Neural progenitor cell (in vitro differentiated cells): ENCODE data around the gene GNB2. TPM values are rescaled to one million over a fixed set of nuclear protein-coding genes. Genes with fewer than 3 reads are reported as not detected.

Experiments used
- DNase-seq: peaks from one replicate; pipeline ENCODE4 v3.0.0-alpha.2; 2016; ENCODE audit warnings: low spot score
- H2AFZ ChIP-seq: fragments of 200-600 bp; sonication (generic); replicated peaks from 2 replicates; pipeline ENCODE4 v1.6.1; 2016; ENCODE audit warnings: antibody characterized with exemption
- H3F3A ChIP-seq: fragments of 200-600 bp; sonication (generic); 2 replicates; pipeline ENCODE4 v1.6.1; 2016; ENCODE audit warnings: antibody characterized with exemption, low read depth
- H3K27ac ChIP-seq: fragments of 200-600 bp; sonication (generic); 2 replicates; pipeline ENCODE4 v1.5.1; 2016; ENCODE audit warnings: mild to moderate bottlenecking
- H3K27me3 ChIP-seq: fragments of 200-600 bp; sonication (generic); 2 replicates; pipeline ENCODE4 v1.6.1; 2016; ENCODE audit warnings: mild to moderate bottlenecking, moderate library complexity
- H3K36me3 ChIP-seq: fragments of 200-600 bp; sonication (generic); 2 replicates; pipeline ENCODE4 v1.5.1; 2016
- H3K4me1 ChIP-seq: fragments of 200-600 bp; sonication (generic); 2 replicates; pipeline ENCODE4 v1.6.1; 2016; ENCODE audit warnings: mixed run types
- H3K4me2 ChIP-seq: fragments of 200-600 bp; sonication (generic); 2 replicates; pipeline ENCODE4 v1.6.1; 2016
- H3K4me3 ChIP-seq: fragments of 200-600 bp; sonication (generic); 2 replicates; pipeline ENCODE4 v1.5.1; 2016
- H3K79me2 ChIP-seq: fragments of 200-600 bp; sonication (generic); 2 replicates; pipeline ENCODE4 v1.6.1; 2016; ENCODE audit warnings: low read depth
- H3K9ac ChIP-seq: fragments of 200-600 bp; sonication (generic); 2 replicates; pipeline ENCODE4 v1.6.1; 2016
- H3K9me3 ChIP-seq: fragments of 200-600 bp; sonication (generic); 2 replicates; pipeline ENCODE4 v1.5.1; 2016; ENCODE audit warnings: low read depth
- H4K20me1 ChIP-seq: fragments of 200-600 bp; sonication (generic); 2 replicates; pipeline ENCODE4 v1.6.1; 2016; ENCODE audit warnings: low read depth
- H3K27ac Mint-ChIP-seq: 3 replicates; pipeline ENCODE4 v1.8.0; 2021; ENCODE audit warnings: mixed read lengths
- H3K27me3 Mint-ChIP-seq: 2 replicates; pipeline ENCODE4 v1.8.0; 2022; ENCODE audit warnings: low read depth, mild to moderate bottlenecking, inconsistent platforms, moderate library complexity, mixed read lengths; ENCODE audit not compliant: insufficient read depth
- H3K36me3 Mint-ChIP-seq: 3 replicates; pipeline ENCODE4 v1.8.0; 2021; ENCODE audit warnings: mixed read lengths
- H3K4me1 Mint-ChIP-seq: 3 replicates; pipeline ENCODE4 v1.8.0; 2021; ENCODE audit warnings: mixed read lengths
- H3K4me3 Mint-ChIP-seq: 3 replicates; pipeline ENCODE4 v1.8.0; 2021; ENCODE audit warnings: mild to moderate bottlenecking, moderate library complexity, mixed read lengths
- H3K9me3 Mint-ChIP-seq: 3 replicates; pipeline ENCODE4 v1.8.0; 2020; ENCODE audit warnings: mixed read lengths
- EZH2 ChIP-seq: fragments of 200-600 bp; sonication (generic); IDR thresholded peaks from 2 replicates; pipeline ENCODE4 v1.6.1; 2017; ENCODE audit warnings: antibody characterized with exemption, mild to moderate bottlenecking, moderate library complexity
- EZH2phosphoT487 ChIP-seq: fragments of 200-600 bp; sonication (generic); IDR thresholded peaks from 2 replicates; pipeline ENCODE4 v1.6.1; 2017; ENCODE audit warnings: antibody characterized with exemption
- total RNA-seq: library from RNA; depleted of rRNA; stranded (reverse); fragments of >200 nt; gene quantifications from 2 replicates; pipeline ENCODE4 v1.2.3, GENCODE V29; 2015; ENCODE audit warnings: low replicate concordance
- TF ChIP-seq, protein P1 (sequence below): fragments of 200-600 bp; sonication (generic); IDR thresholded peaks from 2 replicates; pipeline ENCODE4 v1.5.1; 2017; ENCODE audit warnings: antibody characterized with exemption, mild to moderate bottlenecking

GNB2 gene
- total RNA-seq, 1 donor from 2014 or later: 54.3 TPM

DNA sequence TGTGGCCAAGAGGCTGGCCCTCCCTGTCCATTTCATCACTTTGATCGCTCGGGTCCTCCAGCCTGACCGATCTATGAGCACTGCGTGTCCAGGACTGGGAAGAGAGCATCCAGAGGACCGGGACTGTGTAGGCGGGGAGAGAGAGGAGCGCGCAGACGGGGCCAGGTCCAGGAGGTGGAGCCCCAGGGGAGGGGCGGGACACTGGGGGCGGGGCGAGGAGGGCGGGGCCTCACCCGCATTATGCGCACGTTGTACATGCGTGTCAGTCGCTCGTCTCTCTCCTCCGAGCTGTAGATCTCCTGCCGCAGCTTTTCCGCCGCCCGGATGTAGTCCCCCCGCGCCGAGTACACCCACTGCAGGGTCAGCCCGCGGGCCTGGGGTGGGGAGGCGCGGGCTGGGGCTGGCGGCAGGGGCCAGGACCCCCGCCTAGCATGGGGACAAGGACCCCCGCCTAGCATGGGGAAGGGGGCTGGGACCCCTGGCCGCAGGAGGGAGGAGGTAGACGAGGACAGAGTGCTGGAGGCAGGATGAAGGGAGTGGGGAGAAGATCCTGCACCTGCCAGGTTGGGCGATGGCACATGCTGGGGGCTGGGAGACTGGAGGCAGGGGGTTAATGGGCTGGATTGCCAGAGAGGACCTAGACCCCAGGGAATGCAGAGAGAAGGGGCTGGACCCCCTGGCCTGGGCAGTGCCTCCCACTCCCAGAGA lies 46.9 kb upstream of the GNB2 start:
- no peak overlapping the region for H3K27ac ChIP-seq
- H2AFZ ChIP-seq: no peak overlapping the region
- no peaks in the 10 kb centered on the region for H3K36me3 ChIP-seq
- H3K4me3 ChIP-seq: peak overlapping the region; percentile 43
- Mint-ChIP-seq H3K36me3 (no peaks in the 10 kb centered on the region), H3K4me1 (peaks cover 14% of the 10 kb centered on the region), H3K4me3 (peak overlapping the region; percentile 72), H3K27me3 (peaks cover 25% of the 10 kb centered on the region), H3K27ac (no peak overlapping the region), H3K9me3 (no peaks in the 10 kb centered on the region)
- peaks cover 31% of the 10 kb centered on the region for H3K27me3 ChIP-seq
- H3K79me2 ChIP-seq: no peaks in the 10 kb centered on the region
- no peaks in the 10 kb centered on the region for H3K9me3 ChIP-seq
- no peaks in the 10 kb centered on the region for H4K20me1 ChIP-seq
- DNase-seq: peak; percentile 89
- H3K4me2 ChIP-seq: peak overlapping the region; percentile 76
- no peaks in the 10 kb centered on the region for H3F3A ChIP-seq
- TF ChIP-seq EZH2phosphoT487 (no peak), EZH2 (no peak)
- TF ChIP-seq, protein P1, sequence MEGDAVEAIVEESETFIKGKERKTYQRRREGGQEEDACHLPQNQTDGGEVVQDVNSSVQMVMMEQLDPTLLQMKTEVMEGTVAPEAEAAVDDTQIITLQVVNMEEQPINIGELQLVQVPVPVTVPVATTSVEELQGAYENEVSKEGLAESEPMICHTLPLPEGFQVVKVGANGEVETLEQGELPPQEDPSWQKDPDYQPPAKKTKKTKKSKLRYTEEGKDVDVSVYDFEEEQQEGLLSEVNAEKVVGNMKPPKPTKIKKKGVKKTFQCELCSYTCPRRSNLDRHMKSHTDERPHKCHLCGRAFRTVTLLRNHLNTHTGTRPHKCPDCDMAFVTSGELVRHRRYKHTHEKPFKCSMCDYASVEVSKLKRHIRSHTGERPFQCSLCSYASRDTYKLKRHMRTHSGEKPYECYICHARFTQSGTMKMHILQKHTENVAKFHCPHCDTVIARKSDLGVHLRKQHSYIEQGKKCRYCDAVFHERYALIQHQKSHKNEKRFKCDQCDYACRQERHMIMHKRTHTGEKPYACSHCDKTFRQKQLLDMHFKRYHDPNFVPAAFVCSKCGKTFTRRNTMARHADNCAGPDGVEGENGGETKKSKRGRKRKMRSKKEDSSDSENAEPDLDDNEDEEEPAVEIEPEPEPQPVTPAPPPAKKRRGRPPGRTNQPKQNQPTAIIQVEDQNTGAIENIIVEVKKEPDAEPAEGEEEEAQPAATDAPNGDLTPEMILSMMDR: no peak
- no peak overlapping the region for H3K9ac ChIP-seq
- no peaks in the 10 kb centered on the region for H3K4me1 ChIP-seq

DNA sequence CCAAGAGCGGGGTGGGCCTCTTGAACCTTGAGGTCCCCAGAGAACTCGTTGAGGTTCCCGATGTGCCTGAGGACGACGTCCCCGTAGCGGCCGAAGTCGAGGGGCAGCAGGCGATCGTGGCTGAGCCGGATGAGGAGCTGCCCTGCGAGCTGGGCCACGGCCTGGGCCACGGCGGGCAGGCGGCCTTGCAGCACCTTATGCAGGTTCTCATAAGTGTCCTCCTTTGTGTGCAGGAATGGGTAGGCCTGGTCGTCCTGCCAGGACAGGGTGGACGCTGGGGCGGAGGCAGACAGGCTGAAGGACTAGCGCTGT lies 46.3 kb upstream of the GNB2 start:
- H3K9me3 ChIP-seq: no peaks in the 10 kb centered on the region
- H3K36me3 ChIP-seq: no peaks in the 10 kb centered on the region
- peak overlapping the region; percentile 76 for H3K4me2 ChIP-seq
- no peaks in the 10 kb centered on the region for H3K79me2 ChIP-seq
- no peak overlapping the region for H3K27ac ChIP-seq
- H3K36me3 Mint-ChIP-seq: no peaks in the 10 kb centered on the region
- DNase-seq: no peak
- H3K27me3 ChIP-seq: peaks cover 36% of the 10 kb centered on the region
- no peaks in the 10 kb centered on the region for H4K20me1 ChIP-seq
- H2AFZ ChIP-seq: no peak overlapping the region
- no peak overlapping the region for H3K4me3 ChIP-seq
- no peak overlapping the region for H3K27ac Mint-ChIP-seq
- peaks cover 25% of the 10 kb centered on the region for H3K27me3 Mint-ChIP-seq
- TF ChIP-seq, protein P1: no peak
- TF ChIP-seq EZH2 (no peak), EZH2phosphoT487 (no peak)
- H3K4me1 Mint-ChIP-seq: peaks cover 14% of the 10 kb centered on the region
- H3K9me3 Mint-ChIP-seq: no peaks in the 10 kb centered on the region
- peak overlapping the region; percentile 52 for H3K4me3 Mint-ChIP-seq
- H3K4me1 ChIP-seq: no peaks in the 10 kb centered on the region
- no peak overlapping the region for H3K9ac ChIP-seq
- no peaks in the 10 kb centered on the region for H3F3A ChIP-seq

DNA sequence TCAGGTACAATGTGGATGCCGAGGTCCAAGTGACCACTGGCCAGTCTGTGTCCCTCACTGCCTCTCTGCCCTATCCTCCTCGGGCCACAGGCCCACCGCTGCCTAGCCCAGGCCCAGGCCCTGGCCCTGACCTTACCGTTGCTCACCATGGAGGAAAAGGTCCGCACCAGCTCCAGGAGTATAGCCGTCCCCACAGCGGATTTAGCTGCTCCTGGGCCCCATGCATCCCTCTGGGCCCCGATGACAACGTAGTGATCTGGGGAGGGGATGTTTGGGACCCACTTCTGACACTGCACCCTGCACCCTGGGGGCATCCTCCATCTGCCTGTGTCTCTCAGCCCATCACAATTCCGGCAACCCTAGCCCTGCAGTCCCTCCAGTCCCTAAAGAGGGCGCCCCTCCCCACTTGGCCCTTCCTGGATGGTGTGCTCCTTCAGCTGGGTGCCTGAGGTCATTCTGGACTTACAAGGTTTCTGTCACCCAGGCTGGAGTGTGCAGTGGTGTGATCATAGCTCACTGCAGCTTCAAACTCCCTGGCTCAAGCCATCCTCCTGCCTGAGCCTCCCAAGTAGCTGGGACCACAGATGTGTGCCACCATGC lies 44.3 kb upstream of the GNB2 start:
- no peaks in the 10 kb centered on the region for H3K36me3 ChIP-seq
- H3K4me3 ChIP-seq: no peak overlapping the region
- no peaks in the 10 kb centered on the region for H3K36me3 Mint-ChIP-seq
- H3K79me2 ChIP-seq: no peaks in the 10 kb centered on the region
- peak; percentile 77 for DNase-seq
- no peak overlapping the region for H3K27ac Mint-ChIP-seq
- no peak overlapping the region for H3K4me2 ChIP-seq
- no peak overlapping the region for H3K27ac ChIP-seq
- no peak overlapping the region for H2AFZ ChIP-seq
- peaks cover 6% of the 10 kb centered on the region for H3F3A ChIP-seq
- peaks cover 57% of the 10 kb centered on the region for H3K27me3 ChIP-seq
- H3K4me1 ChIP-seq: peaks cover 4% of the 10 kb centered on the region
- no peak overlapping the region for H3K4me3 Mint-ChIP-seq
- H3K4me1 Mint-ChIP-seq: peaks cover 22% of the 10 kb centered on the region
- no peak for TF ChIP-seq EZH2
- TF ChIP-seq, protein P1: peak; percentile 68
- no peak for TF ChIP-seq EZH2phosphoT487
- peaks cover 2% of the 10 kb centered on the region for H3K9me3 Mint-ChIP-seq
- H3K27me3 Mint-ChIP-seq: peaks cover 29% of the 10 kb centered on the region
- H3K9me3 ChIP-seq: no peaks in the 10 kb centered on the region
- no peak overlapping the region for H3K9ac ChIP-seq
- no peaks in the 10 kb centered on the region for H4K20me1 ChIP-seq
